Breast epithelium (tissue), 4 donors: Measurements from ENCODE around the gene LIPC. TPM values are rescaled to one million over a fixed set of nuclear protein-coding genes. Genes with fewer than 3 reads are reported as not detected.

Experiments
- DNase-seq, 2 donors: peaks; one replicate each; pipeline ENCODE4 v3.0.0-alpha.2; 2019; ENCODE audit warnings: low spot score in 2 of 2
- H3K27ac ChIP-seq, 2 donors: fragments of 200-600 bp; sonication (generic) in 1 of 2; one replicate each; pipeline ENCODE4 v1.5.1; 2016 to 2019; ENCODE audit warnings: mild to moderate bottlenecking in 1 of 2
- H3K27me3 ChIP-seq, 2 donors: fragments of 200-600 bp; sonication (generic) in 1 of 2; one replicate each; pipeline versions ENCODE4 v1.5.1 to v1.6.0; 2017 to 2019; ENCODE audit warnings: control low read depth in 1 of 2, mild to moderate bottlenecking in 1 of 2
- H3K36me3 ChIP-seq: fragments of 200-600 bp; one replicate; pipeline ENCODE4 v1.5.1; 2019
- H3K4me1 ChIP-seq, 2 donors: fragments of 200-600 bp; sonication (generic); one replicate each; pipeline ENCODE4 v1.5.1; 2016 to 2019; ENCODE audit warnings: control low read depth in 1 of 2
- H3K4me3 ChIP-seq, 3 donors: fragments of 200-600 bp; sonication (generic); 1 replicate in 2 of 3; 2 replicates in 1 of 3; pipeline ENCODE4 v1.5.1; 2016 to 2019; ENCODE audit warnings: mild to moderate bottlenecking in 3 of 3, moderate library complexity in 2 of 3
- H3K9me3 ChIP-seq, 2 donors: fragments of 200-600 bp; sonication (generic) in 1 of 2; one replicate each; pipeline ENCODE4 v1.5.1; 2016 to 2019; ENCODE audit warnings: control low read depth in 1 of 2
- POLR2A ChIP-seq: fragments of 450-650 bp; IDR thresholded peaks from one replicate; pipeline ENCODE4 v1.6.1; 2016; ENCODE audit warnings: antibody characterized with exemption, mild to moderate bottlenecking, moderate library complexity
- POLR2AphosphoS5 ChIP-seq, 3 donors: sonication (generic); formaldehyde crosslinking; IDR thresholded peaks; one replicate each; pipeline ENCODE4 v1.6.1; 2017; ENCODE audit warnings: antibody characterized with exemption in 3 of 3
- intact Hi-C: fragments of 100-400 bp; cut with DNase I; formaldehyde crosslinking; loops from one replicate; pipeline ENCODE4 v1.15.1; 2023; ENCODE audit warnings: low total_unique reads
- total RNA-seq, 3 donors: library from RNA; depleted of rRNA; stranded (reverse); fragments of >200 nt; gene quantifications; one replicate each; pipeline ENCODE4 v1.1.0, GENCODE V29; 2016
- TF ChIP-seq, protein P1 (sequence below), 3 donors: fragments of 450-650 bp; IDR thresholded peaks; one replicate each; pipeline ENCODE4 v1.5.1; 2016 to 2017; ENCODE audit warnings: antibody characterized with exemption in 3 of 3, mild to moderate bottlenecking in 3 of 3, moderate library complexity in 3 of 3

The LIPC gene
- total RNA-seq, 3 donors from 2014 or later: 0.15 to 0.80 TPM; not detected in 1

DNA sequence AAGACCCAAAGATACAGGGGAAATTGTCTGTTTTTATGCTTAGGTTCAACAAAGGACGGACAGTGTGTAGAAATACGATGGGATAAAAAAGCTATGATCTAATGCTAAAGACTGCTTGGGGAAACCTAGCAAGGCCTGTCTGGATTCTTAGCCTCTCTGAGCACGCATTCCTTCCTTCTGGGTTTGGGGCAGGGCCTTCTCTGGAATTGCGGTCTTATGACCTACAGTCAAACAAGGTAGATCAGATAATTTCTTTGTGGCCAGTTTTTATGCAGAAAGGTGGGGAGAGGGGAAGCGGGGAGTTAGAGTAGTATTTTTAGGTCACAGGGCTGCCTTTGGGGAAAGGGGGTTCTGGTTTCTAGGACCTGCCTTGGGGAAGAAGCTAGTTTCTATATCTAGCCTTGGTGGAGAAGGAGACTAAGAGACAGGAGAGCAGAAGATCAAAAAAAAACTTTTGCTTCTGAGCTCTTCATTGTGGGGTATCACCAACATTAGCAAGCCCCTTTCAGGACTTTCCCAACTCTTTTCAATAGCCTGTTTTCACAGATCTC is 39.1 kb upstream of the LIPC start:
- Histone ChIP-seq H3K4me1 (no peaks in the 10 kb centered on the region), H3K27me3 (no peaks in the 10 kb centered on the region), H3K9me3 (no peaks in the 10 kb centered on the region), H3K27ac (peak overlapping the region; percentile 57 to 74), H3K36me3 (no peaks in the 10 kb centered on the region), H3K4me3 (no peak overlapping the region)
- intact Hi-C loops: no loop called here
- no peak for DNase-seq
- TF ChIP-seq POLR2A (no peak), POLR2AphosphoS5 (IDR thresholded peaks at IDR 0.05) (no peak)
- TF ChIP-seq, protein P1, sequence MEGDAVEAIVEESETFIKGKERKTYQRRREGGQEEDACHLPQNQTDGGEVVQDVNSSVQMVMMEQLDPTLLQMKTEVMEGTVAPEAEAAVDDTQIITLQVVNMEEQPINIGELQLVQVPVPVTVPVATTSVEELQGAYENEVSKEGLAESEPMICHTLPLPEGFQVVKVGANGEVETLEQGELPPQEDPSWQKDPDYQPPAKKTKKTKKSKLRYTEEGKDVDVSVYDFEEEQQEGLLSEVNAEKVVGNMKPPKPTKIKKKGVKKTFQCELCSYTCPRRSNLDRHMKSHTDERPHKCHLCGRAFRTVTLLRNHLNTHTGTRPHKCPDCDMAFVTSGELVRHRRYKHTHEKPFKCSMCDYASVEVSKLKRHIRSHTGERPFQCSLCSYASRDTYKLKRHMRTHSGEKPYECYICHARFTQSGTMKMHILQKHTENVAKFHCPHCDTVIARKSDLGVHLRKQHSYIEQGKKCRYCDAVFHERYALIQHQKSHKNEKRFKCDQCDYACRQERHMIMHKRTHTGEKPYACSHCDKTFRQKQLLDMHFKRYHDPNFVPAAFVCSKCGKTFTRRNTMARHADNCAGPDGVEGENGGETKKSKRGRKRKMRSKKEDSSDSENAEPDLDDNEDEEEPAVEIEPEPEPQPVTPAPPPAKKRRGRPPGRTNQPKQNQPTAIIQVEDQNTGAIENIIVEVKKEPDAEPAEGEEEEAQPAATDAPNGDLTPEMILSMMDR (IDR thresholded peaks at IDR 0.05): no peak

DNA sequence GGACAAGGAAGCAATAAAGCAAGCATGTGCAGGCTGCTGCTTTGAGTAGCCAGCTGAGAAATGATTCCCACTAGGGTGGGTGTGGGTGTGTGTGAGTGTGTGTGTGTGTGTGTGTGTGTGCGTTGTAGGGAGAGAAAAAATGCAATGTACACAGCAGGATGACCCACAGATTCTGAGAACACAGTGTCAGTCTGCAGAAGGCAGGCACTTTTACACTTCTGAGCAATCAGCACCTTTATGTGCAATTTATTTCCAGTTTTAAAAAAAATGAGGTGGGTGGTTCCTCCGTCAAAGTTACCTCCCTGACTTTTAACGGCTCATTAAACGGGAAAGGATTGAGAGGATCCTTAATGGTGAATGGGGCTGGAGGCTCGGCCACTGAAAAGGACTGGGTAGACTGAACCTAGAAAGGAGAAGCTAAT is 38.5 kb upstream of the LIPC start:
- intact Hi-C loops: no loop called here
- Histone ChIP-seq H3K9me3 (no peaks in the 10 kb centered on the region), H3K27me3 (no peaks in the 10 kb centered on the region), H3K36me3 (no peaks in the 10 kb centered on the region), H3K27ac (peak overlapping the region; percentile 57 to 74), H3K4me1 (no peaks in the 10 kb centered on the region), H3K4me3 (no peak overlapping the region)
- DNase-seq: no peak
- TF ChIP-seq POLR2AphosphoS5 (IDR thresholded peaks at IDR 0.05) (no peak), POLR2A (no peak)
- TF ChIP-seq, protein P1 (IDR thresholded peaks at IDR 0.05): no peak

DNA sequence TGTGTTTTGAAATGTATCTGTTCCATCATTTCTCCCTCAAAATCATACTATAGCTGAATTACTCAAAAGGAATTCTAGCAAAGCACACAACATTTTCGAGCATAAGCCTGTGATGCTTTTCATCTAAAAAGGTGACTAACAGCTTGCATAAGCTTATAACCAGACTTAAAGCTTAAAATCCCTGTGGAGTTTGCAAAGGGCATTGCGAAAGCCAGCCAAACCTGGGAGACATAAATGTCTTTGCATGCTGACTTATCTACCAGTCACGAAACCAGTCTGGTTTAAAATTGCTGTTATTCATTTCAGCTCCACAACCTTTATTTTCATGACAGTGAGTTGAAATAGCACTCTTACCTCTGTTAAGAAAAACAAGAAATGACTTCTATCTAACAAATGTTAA is 35.6 kb upstream of the LIPC start:
- TF ChIP-seq POLR2A (no peak), POLR2AphosphoS5 (IDR thresholded peaks at IDR 0.05) (no peak)
- TF ChIP-seq, protein P1 (IDR thresholded peaks at IDR 0.05): no peak
- Histone ChIP-seq H3K27ac (no peak overlapping the region), H3K4me3 (no peak overlapping the region), H3K36me3 (no peaks in the 10 kb centered on the region), H3K4me1 (no peaks in the 10 kb centered on the region), H3K9me3 (no peaks in the 10 kb centered on the region), H3K27me3 (no peaks in the 10 kb centered on the region)
- intact Hi-C loops: no loop called here
- DNase-seq: no peak

DNA sequence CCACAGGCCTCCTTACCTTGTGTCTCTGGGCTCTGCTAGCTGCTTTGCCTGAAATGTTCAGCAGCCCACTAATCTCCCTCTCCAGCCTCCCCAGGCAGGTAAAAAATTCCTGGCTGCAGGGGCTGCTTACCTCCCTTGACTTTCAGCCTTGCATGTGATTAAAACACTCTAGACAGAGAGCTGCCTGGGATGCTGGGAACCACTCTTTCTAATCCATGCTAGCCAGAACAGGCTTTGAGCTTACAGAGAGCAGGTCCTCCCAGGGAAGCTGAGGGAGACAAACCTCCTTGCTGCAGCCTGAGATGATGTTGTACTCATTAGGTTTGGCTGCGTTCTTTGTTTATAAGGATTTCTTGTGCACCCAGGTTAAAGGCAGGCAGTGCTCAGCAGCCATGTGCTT is 33.7 kb upstream of the LIPC start:
- no peak for DNase-seq
- no peaks in the 10 kb centered on the region for H3K27me3 ChIP-seq
- intact Hi-C loops: no loop called here
- H3K27ac ChIP-seq: no peak overlapping the region
- H3K4me3 ChIP-seq: no peak overlapping the region
- no peaks in the 10 kb centered on the region for H3K36me3 ChIP-seq
- no peak for TF ChIP-seq POLR2A
- TF ChIP-seq, protein P1 (IDR thresholded peaks at IDR 0.05): no peak
- no peaks in the 10 kb centered on the region for H3K4me1 ChIP-seq
- H3K9me3 ChIP-seq: no peaks in the 10 kb centered on the region

DNA sequence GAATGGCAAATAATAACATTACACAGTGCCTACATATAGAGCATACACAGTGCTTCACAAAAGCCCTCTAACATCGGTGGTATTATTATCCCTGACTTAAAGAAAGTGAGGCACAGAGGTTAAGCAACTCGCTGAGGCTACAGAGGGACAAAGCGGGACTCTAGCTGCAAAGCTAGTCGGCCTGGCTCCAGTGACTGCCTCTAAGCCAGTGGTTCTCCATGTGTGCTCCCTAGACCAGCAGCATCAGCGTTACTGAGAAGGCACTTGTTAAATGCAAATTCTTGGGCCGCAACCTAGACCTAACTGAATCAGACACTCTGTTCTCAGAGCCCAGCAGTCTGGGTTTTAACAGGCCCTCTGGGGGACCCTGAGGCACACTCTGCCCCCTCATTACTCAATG is 33.1 kb upstream of the LIPC start:
- Histone ChIP-seq H3K27me3 (no peaks in the 10 kb centered on the region), H3K27ac (no peak overlapping the region), H3K9me3 (no peaks in the 10 kb centered on the region), H3K36me3 (no peaks in the 10 kb centered on the region), H3K4me3 (no peak overlapping the region), H3K4me1 (no peaks in the 10 kb centered on the region)
- DNase-seq: no peak
- TF ChIP-seq POLR2A (no peak), POLR2AphosphoS5 (IDR thresholded peaks at IDR 0.05) (no peak)
- TF ChIP-seq, protein P1 (IDR thresholded peaks at IDR 0.05): no peak
- intact Hi-C loops: no loop called here
